T-helper 17 cell (primary cell): Measurements from ENCODE around the gene ZNF277. TPM values are rescaled to one million over a fixed set of nuclear protein-coding genes. Genes with fewer than 3 reads are reported as not detected.

ENCODE experiments used
- ATAC-seq: fragments of 150-1000 bp; cut with Tn5 transposase; 2 replicates; pipeline ENCODE4 v1.10.0; 2021; ENCODE audit warnings: mild to moderate bottlenecking, moderate library complexity
- DNase-seq, 3 donors: peaks; one replicate each; pipeline versions ENCODE4 v3.0.0 to v3.0.0-alpha.2; 2020 to 2021
- H3K9me3 ChIP-seq: one replicate; pipeline ENCODE4 v1.7.0; 2013; ENCODE audit warnings: low read length, mild to moderate bottlenecking; ENCODE audit not compliant: control insufficient read depth, poor library complexity, severe bottlenecking
- H3K27ac Mint-ChIP-seq: one replicate; pipeline ENCODE4 v1.8.0; 2022; ENCODE audit warnings: mild to moderate bottlenecking, moderate library complexity, mixed read lengths
- H3K27me3 Mint-ChIP-seq: one replicate; pipeline ENCODE4 v1.8.0; 2022; ENCODE audit warnings: mixed read lengths
- H3K36me3 Mint-ChIP-seq: one replicate; pipeline ENCODE4 v1.8.0; 2022; ENCODE audit warnings: low read depth, mixed read lengths
- H3K4me1 Mint-ChIP-seq: one replicate; pipeline ENCODE4 v1.8.0; 2022; ENCODE audit warnings: mild to moderate bottlenecking, mixed read lengths
- H3K4me3 Mint-ChIP-seq: one replicate; pipeline ENCODE4 v1.8.0; 2022; ENCODE audit warnings: mild to moderate bottlenecking, moderate library complexity, mixed read lengths
- total RNA-seq, 4 donors: library from RNA in 2 of 4; stranded (reverse) in 2 of 4; gene quantifications; one replicate each; pipeline ENCODE4 v1.2.3 and lab custom pipeline; 2022 to 2026

ZNF277 gene
- total RNA-seq, 2 donors from 2014 or later = 25.7 to 28.8 TPM

- no peak overlapping the region for H3K4me3 Mint-ChIP-seq
- no peaks in the 10 kb centered on the region for H3K27me3 Mint-ChIP-seq
- peaks cover 22% of the 10 kb centered on the region for H3K4me1 Mint-ChIP-seq
- H3K9me3 ChIP-seq = no peaks in the 10 kb centered on the region
- no peaks in the 10 kb centered on the region for H3K36me3 Mint-ChIP-seq
- ATAC-seq = no peak
- no peak for DNase-seq
- H3K27ac Mint-ChIP-seq = no peak overlapping the region
Observed at GRCh38 chr7:112257073-112257472, 50.6 kb downstream of the ZNF277 start.

- peaks cover 25% of the 10 kb centered on the region for H3K4me1 Mint-ChIP-seq
- no peak overlapping the region for H3K27ac Mint-ChIP-seq
- no peaks in the 10 kb centered on the region for H3K27me3 Mint-ChIP-seq
Observed at GRCh38 chr7:112260911-112261310, 54.4 kb downstream of the ZNF277 start.

GRCh38 chr7:112262036-112262435 lies 55.5 kb downstream of the ZNF277 start:
- DNase-seq (no peak), ATAC-seq (no peak)
- no peak overlapping the region for H3K27ac Mint-ChIP-seq
- no peaks in the 10 kb centered on the region for H3K9me3 ChIP-seq
- H3K4me1 Mint-ChIP-seq = peaks cover 26% of the 10 kb centered on the region
- H3K27me3 Mint-ChIP-seq = no peaks in the 10 kb centered on the region
- H3K36me3 Mint-ChIP-seq = no peaks in the 10 kb centered on the region
- no peak overlapping the region for H3K4me3 Mint-ChIP-seq

More at GRCh38 chr7:112260911-112261310, 54.4 kb downstream of the ZNF277 start:
- ATAC-seq (no peak), DNase-seq (no peak)
- H3K4me3 Mint-ChIP-seq = no peak overlapping the region
- no peaks in the 10 kb centered on the region for H3K9me3 ChIP-seq
- H3K36me3 Mint-ChIP-seq = no peaks in the 10 kb centered on the region

- H3K9me3 ChIP-seq = no peaks in the 10 kb centered on the region
- Mint-ChIP-seq H3K27me3 (no peaks in the 10 kb centered on the region), H3K4me3 (no peak overlapping the region), H3K4me1 (peaks cover 29% of the 10 kb centered on the region), H3K27ac (no peak overlapping the region), H3K36me3 (no peaks in the 10 kb centered on the region)
- no peak for DNase-seq
- no peak for ATAC-seq
Observed at GRCh38 chr7:112262855-112263487, 56.5 kb downstream of the ZNF277 start.

- no peak for DNase-seq
- ATAC-seq = no peak
- H3K36me3 Mint-ChIP-seq = no peaks in the 10 kb centered on the region
- H3K4me1 Mint-ChIP-seq = peaks cover 29% of the 10 kb centered on the region
- no peak overlapping the region for H3K4me3 Mint-ChIP-seq
- H3K27me3 Mint-ChIP-seq = no peaks in the 10 kb centered on the region
- H3K27ac Mint-ChIP-seq = no peak overlapping the region
- no peaks in the 10 kb centered on the region for H3K9me3 ChIP-seq
Observed at GRCh38 chr7:112263519-112263918, 57.0 kb downstream of the ZNF277 start.

GRCh38 chr7:112266141-112266540 lies 59.6 kb downstream of the ZNF277 start:
- H3K27me3 Mint-ChIP-seq = no peaks in the 10 kb centered on the region
- no peaks in the 10 kb centered on the region for H3K36me3 Mint-ChIP-seq
- no peak overlapping the region for H3K4me3 Mint-ChIP-seq
- ATAC-seq = no peak
- peaks cover 29% of the 10 kb centered on the region for H3K4me1 Mint-ChIP-seq
- DNase-seq = no peak
- H3K9me3 ChIP-seq = no peaks in the 10 kb centered on the region
- H3K27ac Mint-ChIP-seq = no peak overlapping the region

GRCh38 chr7:112266595-112267270 lies 60.2 kb downstream of the ZNF277 start:
- Mint-ChIP-seq H3K27ac (peak overlapping the region; percentile 3), H3K36me3 (no peaks in the 10 kb centered on the region), H3K4me3 (no peak overlapping the region), H3K27me3 (no peaks in the 10 kb centered on the region), H3K4me1 (peaks cover 27% of the 10 kb centered on the region)
- ATAC-seq (no peak), DNase-seq (no peak)
- H3K9me3 ChIP-seq = no peaks in the 10 kb centered on the region

GRCh38 chr7:112267944-112268691 lies 61.6 kb downstream of the ZNF277 start:
- no peak for ATAC-seq
- no peaks in the 10 kb centered on the region for H3K27me3 Mint-ChIP-seq
- no peak overlapping the region for H3K4me3 Mint-ChIP-seq
- no peak overlapping the region for H3K27ac Mint-ChIP-seq
- H3K4me1 Mint-ChIP-seq = peaks cover 27% of the 10 kb centered on the region
- peaks cover under 1% of the 10 kb centered on the region for H3K36me3 Mint-ChIP-seq
- no peaks in the 10 kb centered on the region for H3K9me3 ChIP-seq
- no peak for DNase-seq

GRCh38 chr7:112271162-112271561 lies 64.7 kb downstream of the ZNF277 start:
- H3K9me3 ChIP-seq = no peaks in the 10 kb centered on the region
- no peak overlapping the region for H3K4me3 Mint-ChIP-seq
- DNase-seq (no peak), ATAC-seq (no peak)
- H3K36me3 Mint-ChIP-seq = peaks cover 4% of the 10 kb centered on the region
- H3K27me3 Mint-ChIP-seq = no peaks in the 10 kb centered on the region
- H3K4me1 Mint-ChIP-seq = peaks cover 16% of the 10 kb centered on the region
- H3K27ac Mint-ChIP-seq = no peak overlapping the region

GRCh38 chr7:112272921-112273561 lies 66.5 kb downstream of the ZNF277 start:
- no peak for DNase-seq
- H3K36me3 Mint-ChIP-seq = peaks cover 4% of the 10 kb centered on the region
- H3K4me1 Mint-ChIP-seq = peaks cover 12% of the 10 kb centered on the region
- peak; percentile 49 for ATAC-seq
- H3K27me3 Mint-ChIP-seq = no peaks in the 10 kb centered on the region
- no peak overlapping the region for H3K4me3 Mint-ChIP-seq
- H3K9me3 ChIP-seq = no peaks in the 10 kb centered on the region
- no peak overlapping the region for H3K27ac Mint-ChIP-seq

GRCh38 chr7:112279042-112279441 lies 72.5 kb downstream of the ZNF277 start:
- ATAC-seq = no peak
- DNase-seq = no peak
- Mint-ChIP-seq H3K36me3 (no peaks in the 10 kb centered on the region), H3K27me3 (no peaks in the 10 kb centered on the region), H3K4me1 (peaks cover 13% of the 10 kb centered on the region), H3K27ac (no peak overlapping the region), H3K4me3 (no peak overlapping the region)
- H3K9me3 ChIP-seq = no peaks in the 10 kb centered on the region

GRCh38 chr7:112280267-112280666 lies 73.8 kb downstream of the ZNF277 start:
- H3K36me3 Mint-ChIP-seq = no peaks in the 10 kb centered on the region
- peaks cover 15% of the 10 kb centered on the region for H3K4me1 Mint-ChIP-seq
- no peak overlapping the region for H3K27ac Mint-ChIP-seq
- no peak overlapping the region for H3K4me3 Mint-ChIP-seq
- no peaks in the 10 kb centered on the region for H3K27me3 Mint-ChIP-seq
- no peaks in the 10 kb centered on the region for H3K9me3 ChIP-seq
- ATAC-seq = no peak
- no peak for DNase-seq

- Mint-ChIP-seq H3K36me3 (no peaks in the 10 kb centered on the region), H3K4me3 (no peak overlapping the region), H3K4me1 (peaks cover 19% of the 10 kb centered on the region), H3K27me3 (no peaks in the 10 kb centered on the region), H3K27ac (peak overlapping the region; percentile 8)
- no peak for ATAC-seq
- H3K9me3 ChIP-seq = no peaks in the 10 kb centered on the region
- no peak for DNase-seq
Observed at GRCh38 chr7:112282476-112283188, 76.1 kb downstream of the ZNF277 start.
